ENCODE data around the gene APBB2.
"Not testable (repeated sequence)": the region's sequence is repeated elsewhere in the genome, so short reads cannot be mapped to it uniquely, and the experiment has no call there.

The APBB2 gene

GRCh38 chr4:40924793-40925117 lies 289.6 kb downstream of the APBB2 start:
- H3K4me1 ChIP-seq (ENCODE audit: control insufficient read depth, insufficient read depth, low read length, poor library complexity, severe bottlenecking) = no peaks in the 10 kb centered on the region
- DNase-seq = no peak
- H3K9me3 ChIP-seq (ENCODE audit: control insufficient read depth, low read length) = no peaks in the 10 kb centered on the region
- no peaks in the 10 kb centered on the region for H3K36me3 ChIP-seq (ENCODE audit: control insufficient read depth, insufficient read depth, low read length)
- H3K27me3 ChIP-seq (replicated peaks; ENCODE audit: control insufficient read depth, insufficient read depth, low read length, poor library complexity, severe bottlenecking) = no peaks in the 10 kb centered on the region
- no peak overlapping the region for H3K27ac ChIP-seq (ENCODE audit: insufficient read depth, low read length, poor library complexity, severe bottlenecking)
- no peak overlapping the region for H3K4me3 ChIP-seq (ENCODE audit: insufficient read depth, low read depth, low read length, poor library complexity, severe bottlenecking)

GRCh38 chr4:40924096-40924792 lies 290.1 kb downstream of the APBB2 start:
- H3K9me3 ChIP-seq (ENCODE audit: control insufficient read depth, low read length) = no peaks in the 10 kb centered on the region
- no peaks in the 10 kb centered on the region for H3K36me3 ChIP-seq (ENCODE audit: control insufficient read depth, insufficient read depth, low read length)
- no peak overlapping the region for H3K27ac ChIP-seq (ENCODE audit: insufficient read depth, low read length, poor library complexity, severe bottlenecking)

GRCh38 chr4:40923316-40924095 lies 290.8 kb downstream of the APBB2 start:
- no peaks in the 10 kb centered on the region for H3K36me3 ChIP-seq (ENCODE audit: control insufficient read depth, insufficient read depth, low read length)
- no peaks in the 10 kb centered on the region for H3K27me3 ChIP-seq (replicated peaks; ENCODE audit: control insufficient read depth, insufficient read depth, low read length, poor library complexity, severe bottlenecking)
- no peak overlapping the region for H3K4me3 ChIP-seq (ENCODE audit: insufficient read depth, low read depth, low read length, poor library complexity, severe bottlenecking)
- H3K9me3 ChIP-seq (ENCODE audit: control insufficient read depth, low read length) = no peaks in the 10 kb centered on the region
- no peak for DNase-seq
- no peak overlapping the region for H3K27ac ChIP-seq (ENCODE audit: insufficient read depth, low read length, poor library complexity, severe bottlenecking)
- H3K4me1 ChIP-seq (ENCODE audit: control insufficient read depth, insufficient read depth, low read length, poor library complexity, severe bottlenecking) = no peaks in the 10 kb centered on the region

More at GRCh38 chr4:40924096-40924792, 290.1 kb downstream of the APBB2 start:
- H3K27me3 ChIP-seq (replicated peaks; ENCODE audit: control insufficient read depth, insufficient read depth, low read length, poor library complexity, severe bottlenecking) = no peaks in the 10 kb centered on the region
- no peak overlapping the region for H3K4me3 ChIP-seq (ENCODE audit: insufficient read depth, low read depth, low read length, poor library complexity, severe bottlenecking)
- peak in 2 of 3 donors; percentile 15 to 20 for DNase-seq
- no peaks in the 10 kb centered on the region for H3K4me1 ChIP-seq (ENCODE audit: control insufficient read depth, insufficient read depth, low read length, poor library complexity, severe bottlenecking)

GRCh38 chr4:40919976-40920375 lies 294.4 kb downstream of the APBB2 start:
- H3K36me3 ChIP-seq (ENCODE audit: control insufficient read depth, insufficient read depth, low read length); H3K9me3 ChIP-seq (ENCODE audit: control insufficient read depth, low read length); H3K4me3 ChIP-seq (ENCODE audit: insufficient read depth, low read depth, low read length, poor library complexity, severe bottlenecking); H3K27ac ChIP-seq (ENCODE audit: insufficient read depth, low read length, poor library complexity, severe bottlenecking); H3K27me3 ChIP-seq (replicated peaks; ENCODE audit: control insufficient read depth, insufficient read depth, low read length, poor library complexity, severe bottlenecking); H3K4me1 ChIP-seq (ENCODE audit: control insufficient read depth, insufficient read depth, low read length, poor library complexity, severe bottlenecking); DNase-seq: not testable (repeated sequence)

GRCh38 chr4:40918330-40918729 lies 296.0 kb downstream of the APBB2 start:
- no peak overlapping the region for H3K4me3 ChIP-seq (ENCODE audit: insufficient read depth, low read depth, low read length, poor library complexity, severe bottlenecking)
- no peaks in the 10 kb centered on the region for H3K4me1 ChIP-seq (ENCODE audit: control insufficient read depth, insufficient read depth, low read length, poor library complexity, severe bottlenecking)

GRCh38 chr4:40916880-40917279 lies 297.5 kb downstream of the APBB2 start:
- no peak overlapping the region for H3K4me3 ChIP-seq (ENCODE audit: insufficient read depth, low read depth, low read length, poor library complexity, severe bottlenecking)
- no peaks in the 10 kb centered on the region for H3K4me1 ChIP-seq (ENCODE audit: control insufficient read depth, insufficient read depth, low read length, poor library complexity, severe bottlenecking)
- DNase-seq = no peak

More at GRCh38 chr4:40918330-40918729, 296.0 kb downstream of the APBB2 start:
- H3K9me3 ChIP-seq (ENCODE audit: control insufficient read depth, low read length) = no peaks in the 10 kb centered on the region
- H3K36me3 ChIP-seq (ENCODE audit: control insufficient read depth, insufficient read depth, low read length) = no peaks in the 10 kb centered on the region
- no peak overlapping the region for H3K27ac ChIP-seq (ENCODE audit: insufficient read depth, low read length, poor library complexity, severe bottlenecking)
- no peak for DNase-seq
- no peaks in the 10 kb centered on the region for H3K27me3 ChIP-seq (replicated peaks; ENCODE audit: control insufficient read depth, insufficient read depth, low read length, poor library complexity, severe bottlenecking)

GRCh38 chr4:40916218-40916555 lies 298.2 kb downstream of the APBB2 start:
- H3K4me1 ChIP-seq (ENCODE audit: control insufficient read depth, insufficient read depth, low read length, poor library complexity, severe bottlenecking) = no peaks in the 10 kb centered on the region
- no peak overlapping the region for H3K4me3 ChIP-seq (ENCODE audit: insufficient read depth, low read depth, low read length, poor library complexity, severe bottlenecking)
- H3K27ac ChIP-seq (ENCODE audit: insufficient read depth, low read length, poor library complexity, severe bottlenecking) = no peak overlapping the region
- H3K9me3 ChIP-seq (ENCODE audit: control insufficient read depth, low read length) = no peaks in the 10 kb centered on the region
- H3K36me3 ChIP-seq (ENCODE audit: control insufficient read depth, insufficient read depth, low read length) = no peaks in the 10 kb centered on the region
- no peaks in the 10 kb centered on the region for H3K27me3 ChIP-seq (replicated peaks; ENCODE audit: control insufficient read depth, insufficient read depth, low read length, poor library complexity, severe bottlenecking)
- DNase-seq = no peak

More at GRCh38 chr4:40916880-40917279, 297.5 kb downstream of the APBB2 start:
- H3K27ac ChIP-seq (ENCODE audit: insufficient read depth, low read length, poor library complexity, severe bottlenecking) = no peak overlapping the region
- H3K27me3 ChIP-seq (replicated peaks; ENCODE audit: control insufficient read depth, insufficient read depth, low read length, poor library complexity, severe bottlenecking) = no peaks in the 10 kb centered on the region
- H3K9me3 ChIP-seq (ENCODE audit: control insufficient read depth, low read length) = no peaks in the 10 kb centered on the region
- H3K36me3 ChIP-seq (ENCODE audit: control insufficient read depth, insufficient read depth, low read length) = no peaks in the 10 kb centered on the region

GRCh38 chr4:40915318-40916217 lies 298.8 kb downstream of the APBB2 start:
- Histone ChIP-seq H3K36me3 (ENCODE audit: control insufficient read depth, insufficient read depth, low read length) (no peaks in the 10 kb centered on the region), H3K9me3 (ENCODE audit: control insufficient read depth, low read length) (no peaks in the 10 kb centered on the region), H3K27me3 (replicated peaks; ENCODE audit: control insufficient read depth, insufficient read depth, low read length, poor library complexity, severe bottlenecking) (no peaks in the 10 kb centered on the region), H3K27ac (ENCODE audit: insufficient read depth, low read length, poor library complexity, severe bottlenecking) (no peak overlapping the region), H3K4me3 (ENCODE audit: insufficient read depth, low read depth, low read length, poor library complexity, severe bottlenecking) (no peak overlapping the region), H3K4me1 (ENCODE audit: control insufficient read depth, insufficient read depth, low read length, poor library complexity, severe bottlenecking) (no peaks in the 10 kb centered on the region)
- no peak for DNase-seq

GRCh38 chr4:40912460-40913184 lies 301.7 kb downstream of the APBB2 start:
- no peak overlapping the region for H3K4me3 ChIP-seq (ENCODE audit: insufficient read depth, low read depth, low read length, poor library complexity, severe bottlenecking)
- no peaks in the 10 kb centered on the region for H3K27me3 ChIP-seq (replicated peaks; ENCODE audit: control insufficient read depth, insufficient read depth, low read length, poor library complexity, severe bottlenecking)
- no peaks in the 10 kb centered on the region for H3K9me3 ChIP-seq (ENCODE audit: control insufficient read depth, low read length)
- H3K4me1 ChIP-seq (ENCODE audit: control insufficient read depth, insufficient read depth, low read length, poor library complexity, severe bottlenecking) = peaks cover 5% of the 10 kb centered on the region
- no peaks in the 10 kb centered on the region for H3K36me3 ChIP-seq (ENCODE audit: control insufficient read depth, insufficient read depth, low read length)
- DNase-seq = no peak
- no peak overlapping the region for H3K27ac ChIP-seq (ENCODE audit: insufficient read depth, low read length, poor library complexity, severe bottlenecking)
